Stimulated activated effector memory CD8-positive, alpha-beta T cell treated with anti-CD3 and anti-CD28 coated beads, Interleukin-12 subunit alpha, Interleukin-12 subunit beta, amount 100 ng/mL, for 72 hours (primary cell): ENCODE results near the gene IL1RAP.

Experiments used
- ATAC-seq: fragments of 150-1000 bp; cut with Tn5 transposase; 2 replicates; pipeline ENCODE4 v1.10.0; 2021
- DNase-seq, 2 donors: peaks; one replicate each; pipeline ENCODE4 v3.0.0; 2021 to 2022; ENCODE audit warnings: low spot score in 2 of 2
- H3K27ac Mint-ChIP-seq: one replicate; pipeline ENCODE4 v1.8.0; 2022; ENCODE audit warnings: mild to moderate bottlenecking, mixed read lengths
- H3K36me3 Mint-ChIP-seq: one replicate; pipeline ENCODE4 v1.8.0; 2022; ENCODE audit warnings: mild to moderate bottlenecking, mixed read lengths
- H3K4me1 Mint-ChIP-seq: one replicate; pipeline ENCODE4 v1.8.0; 2022; ENCODE audit warnings: mixed read lengths
- H3K4me3 Mint-ChIP-seq: one replicate; pipeline ENCODE4 v1.8.0; 2022; ENCODE audit warnings: mild to moderate bottlenecking, mixed read lengths
- H3K9me3 Mint-ChIP-seq: one replicate; pipeline ENCODE4 v1.8.0; 2022; ENCODE audit warnings: mixed read lengths

The IL1RAP gene

DNA sequence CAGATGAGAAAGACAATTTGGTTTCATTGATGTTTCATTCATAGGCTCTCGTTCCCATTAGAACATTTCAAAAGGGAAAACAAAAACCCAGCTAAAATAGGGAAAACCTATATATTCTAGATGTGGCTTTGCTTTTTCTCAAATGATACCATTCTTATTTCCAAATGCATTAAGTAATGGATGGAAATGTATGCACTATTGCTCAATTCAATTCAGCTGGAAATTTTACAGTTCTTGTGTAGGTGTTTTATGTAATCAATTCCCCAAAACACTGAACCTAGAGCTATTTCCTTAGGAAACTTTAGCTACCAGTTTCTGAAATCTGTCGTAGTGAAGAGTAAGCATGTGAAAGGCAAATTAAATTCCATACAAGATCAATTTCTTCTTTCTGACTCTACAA, 11.7 kb downstream of the IL1RAP start:
- Mint-ChIP-seq H3K9me3 (no peaks in the 10 kb centered on the region), H3K4me3 (no peak overlapping the region), H3K27ac (no peak overlapping the region), H3K4me1 (peaks cover 12% of the 10 kb centered on the region), H3K36me3 (peaks cover 39% of the 10 kb centered on the region)
- no peak for DNase-seq
- ATAC-seq = no peak

DNA sequence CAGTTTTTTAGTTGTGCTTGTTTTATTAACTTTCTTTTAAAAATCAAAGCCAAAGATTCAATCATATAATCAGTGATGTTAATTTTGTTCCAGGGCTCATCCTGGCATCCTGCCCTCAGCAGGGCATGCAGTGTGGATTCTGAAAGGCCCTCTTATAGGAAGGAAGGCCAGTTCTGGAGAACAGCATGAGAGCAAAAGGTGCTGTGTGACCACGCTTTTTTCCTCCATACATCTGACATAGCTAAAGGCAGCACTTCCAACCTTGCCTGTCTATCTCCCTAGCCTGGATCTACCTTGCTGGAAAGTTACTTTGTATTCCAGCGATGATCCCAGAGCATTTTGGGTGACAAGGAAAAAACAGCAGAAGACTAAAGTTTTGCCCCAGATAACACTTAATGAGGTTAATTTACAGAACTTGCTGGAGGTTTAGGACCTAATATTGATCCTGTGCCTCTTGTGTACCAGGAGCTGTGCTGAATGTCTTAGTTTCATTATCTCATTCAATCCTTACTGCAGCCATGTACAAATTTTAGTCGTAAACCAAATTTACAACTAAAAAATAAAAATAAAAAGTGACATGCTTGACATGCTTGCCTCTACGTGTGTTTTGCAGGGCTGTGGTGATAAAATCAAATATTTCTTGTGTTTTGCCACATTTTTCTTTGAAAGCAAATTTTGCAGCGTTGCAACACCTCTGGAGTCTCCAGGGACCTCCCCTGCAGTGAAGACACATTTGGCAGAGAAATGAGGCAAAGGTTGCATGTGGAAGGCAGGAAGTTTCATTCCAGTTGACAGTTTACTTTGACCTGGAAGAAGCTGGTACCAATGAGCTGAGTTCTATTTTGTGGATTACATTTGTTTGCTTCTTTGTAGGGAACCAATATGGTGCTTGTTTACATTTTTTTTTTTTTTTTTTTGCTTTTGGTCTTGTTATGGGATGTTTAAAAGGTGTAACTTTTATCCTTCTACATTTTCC, 13.2 kb downstream of the IL1RAP start:
- Mint-ChIP-seq H3K4me3 (no peak overlapping the region), H3K27ac (no peak overlapping the region), H3K36me3 (peaks cover 41% of the 10 kb centered on the region), H3K4me1 (peaks cover 12% of the 10 kb centered on the region), H3K9me3 (no peaks in the 10 kb centered on the region)
- ATAC-seq (no peak), DNase-seq (no peak)

DNA sequence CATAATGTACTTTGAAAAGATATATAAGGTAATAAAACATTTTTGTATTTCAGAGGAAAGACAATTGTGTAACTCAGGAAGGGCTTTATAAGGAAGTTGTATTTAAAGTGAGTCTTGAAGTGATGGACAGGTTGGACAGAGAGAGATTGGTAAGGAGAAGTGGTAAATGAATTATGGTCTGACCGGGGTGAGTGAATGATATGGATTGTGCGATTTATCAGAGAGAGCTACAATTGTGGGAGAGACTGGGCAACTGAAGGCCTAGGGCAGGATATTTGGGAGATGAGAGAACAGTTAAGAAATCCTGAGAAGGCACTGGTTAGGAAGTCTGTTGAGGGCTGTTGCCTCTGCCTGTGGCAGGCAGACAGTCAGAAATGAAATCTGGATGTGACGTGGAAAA, 14.8 kb downstream of the IL1RAP start:
- Mint-ChIP-seq H3K4me1 (peaks cover 12% of the 10 kb centered on the region), H3K9me3 (no peaks in the 10 kb centered on the region), H3K27ac (no peak overlapping the region), H3K4me3 (no peak overlapping the region), H3K36me3 (peaks cover 50% of the 10 kb centered on the region)
- no peak for ATAC-seq
- no peak for DNase-seq

DNA sequence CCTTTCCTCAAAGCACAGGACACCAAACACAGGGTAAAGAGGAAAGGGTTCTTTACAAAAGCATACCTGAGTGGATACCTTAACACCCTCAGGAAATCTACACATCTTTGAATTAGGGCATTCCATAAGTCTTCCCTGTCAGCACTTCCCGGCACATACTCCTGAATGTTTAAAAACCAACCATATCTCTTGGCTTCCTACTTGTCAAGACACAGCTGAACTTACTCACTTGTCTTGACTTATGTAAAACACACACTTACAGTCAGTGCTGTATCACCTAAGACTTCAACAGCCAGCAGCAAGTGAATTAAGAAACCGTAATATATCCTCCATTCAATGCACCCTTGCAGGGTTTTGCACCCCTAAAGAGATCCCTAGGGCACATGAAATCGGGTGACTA, 17.5 kb downstream of the IL1RAP start:
- Mint-ChIP-seq H3K9me3 (no peaks in the 10 kb centered on the region), H3K36me3 (peaks cover 64% of the 10 kb centered on the region), H3K27ac (no peak overlapping the region), H3K4me1 (peaks cover 29% of the 10 kb centered on the region), H3K4me3 (no peak overlapping the region)
- no peak for ATAC-seq
- no peak for DNase-seq

DNA sequence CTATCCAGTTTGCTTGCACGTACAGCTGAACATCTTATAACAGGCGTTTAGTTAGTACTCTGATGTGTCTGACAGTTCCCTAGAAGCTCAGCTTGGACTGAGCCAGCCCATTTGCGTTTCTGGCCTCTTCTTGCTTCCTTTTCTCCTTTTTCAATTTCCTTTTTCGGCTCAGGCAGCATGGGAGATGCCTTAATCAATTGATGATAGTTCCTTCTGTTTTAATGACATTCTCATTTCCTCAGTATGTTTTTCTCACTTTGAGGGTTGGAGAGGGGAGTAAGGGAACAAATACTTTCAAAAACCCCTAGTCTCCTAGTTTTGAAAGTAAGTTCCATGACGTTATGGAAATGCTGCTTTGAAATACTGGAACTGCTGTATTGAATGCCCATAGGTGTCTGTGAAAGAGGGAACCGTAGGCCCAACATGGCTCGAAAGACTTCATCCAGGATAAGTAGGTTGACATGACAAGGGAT, 18.9 kb downstream of the IL1RAP start:
- Mint-ChIP-seq H3K4me1 (peaks cover 31% of the 10 kb centered on the region), H3K9me3 (no peaks in the 10 kb centered on the region), H3K27ac (no peak overlapping the region), H3K4me3 (no peak overlapping the region), H3K36me3 (peaks cover 50% of the 10 kb centered on the region)
- DNase-seq = no peak
- no peak for ATAC-seq

DNA sequence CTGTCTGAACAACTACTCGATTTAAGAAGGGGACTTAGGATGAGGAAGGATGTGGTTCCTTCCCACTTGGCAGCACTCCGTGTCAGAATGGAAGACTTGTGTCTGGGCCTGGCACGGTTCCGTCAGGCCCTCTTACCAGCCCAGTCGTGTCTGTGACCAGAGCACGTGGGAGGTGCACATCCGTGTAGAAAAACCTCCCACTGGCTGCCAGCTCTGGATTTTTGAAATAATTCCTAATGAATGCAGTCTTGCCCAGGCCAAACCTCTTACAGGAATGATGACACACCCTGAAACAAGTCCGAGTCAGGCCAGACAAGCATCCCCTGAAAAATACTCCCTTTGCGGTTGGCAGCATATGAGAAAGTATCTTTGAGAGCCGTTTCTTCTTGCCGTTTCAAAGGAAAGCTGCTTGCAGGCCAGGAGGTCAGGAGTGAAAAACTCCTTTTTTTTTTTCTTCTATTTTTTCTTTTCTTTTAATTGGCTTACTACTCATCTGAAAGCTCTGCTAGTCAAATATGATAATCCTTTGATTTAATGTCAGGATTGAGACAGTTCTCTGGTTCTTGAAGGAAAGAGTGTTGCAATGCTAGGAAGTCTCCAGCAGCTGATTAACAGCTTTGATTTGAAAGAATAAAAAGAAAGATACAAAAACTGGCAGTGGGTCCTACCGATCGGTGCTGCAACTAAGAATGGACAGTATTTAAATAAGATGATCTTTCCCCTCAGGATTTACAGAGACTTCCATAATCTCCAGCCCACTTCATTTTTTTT, 19.8 kb downstream of the IL1RAP start:
- peaks cover 41% of the 10 kb centered on the region for H3K36me3 Mint-ChIP-seq
- H3K4me1 Mint-ChIP-seq = peaks cover 37% of the 10 kb centered on the region
- ATAC-seq = no peak
- peak overlapping the region; percentile 38 for H3K27ac Mint-ChIP-seq
- H3K9me3 Mint-ChIP-seq = no peaks in the 10 kb centered on the region
- no peak for DNase-seq
- no peak overlapping the region for H3K4me3 Mint-ChIP-seq

DNA sequence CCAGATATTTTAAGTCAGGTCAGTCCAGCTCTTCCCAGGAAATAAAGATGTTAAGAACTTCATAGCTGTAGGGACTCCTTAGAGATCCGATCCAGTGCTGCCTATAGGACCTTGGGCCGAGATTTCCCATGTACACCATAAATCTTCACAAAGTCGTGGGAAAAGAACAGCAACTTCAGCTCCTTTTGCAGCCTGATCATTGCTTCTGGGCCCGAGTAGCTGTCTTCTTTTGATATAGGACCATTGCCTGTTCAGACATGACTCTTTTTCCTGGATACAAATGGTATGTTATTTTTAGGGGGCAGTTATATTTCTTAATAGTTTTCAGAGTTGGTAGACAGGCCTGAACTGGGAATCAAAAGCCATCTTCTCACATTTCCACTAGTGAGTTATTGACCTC, 20.5 kb downstream of the IL1RAP start:
- H3K27ac Mint-ChIP-seq = peak overlapping the region; percentile 38

DNA sequence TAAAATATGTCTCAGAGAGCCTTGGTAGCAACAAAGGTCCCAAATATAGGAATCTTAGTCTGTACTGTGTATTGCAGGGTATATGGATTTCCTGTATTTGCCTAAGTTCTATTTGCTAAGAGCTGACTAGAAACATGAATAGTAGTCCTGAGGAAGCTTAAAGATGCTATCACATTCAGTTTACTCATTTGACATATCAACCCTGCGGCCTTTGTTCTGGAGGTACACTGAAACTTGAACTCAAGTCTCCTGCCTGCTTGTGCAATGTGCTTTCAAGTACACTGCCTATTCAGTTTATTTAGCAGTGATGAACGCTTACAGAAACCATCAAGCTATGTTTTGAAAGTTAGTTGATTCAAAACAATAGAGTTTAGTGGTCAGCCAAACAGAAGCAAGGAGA, 21.1 kb downstream of the IL1RAP start:
- H3K4me3 Mint-ChIP-seq = no peak overlapping the region
- ATAC-seq = peak; percentile 80

More for the DNA sequence above, 20.5 kb downstream of the IL1RAP start:
- Mint-ChIP-seq H3K4me1 (peaks cover 36% of the 10 kb centered on the region), H3K4me3 (no peak overlapping the region), H3K9me3 (no peaks in the 10 kb centered on the region), H3K36me3 (peaks cover 34% of the 10 kb centered on the region)
- DNase-seq = no peak
- no peak for ATAC-seq

DNA sequence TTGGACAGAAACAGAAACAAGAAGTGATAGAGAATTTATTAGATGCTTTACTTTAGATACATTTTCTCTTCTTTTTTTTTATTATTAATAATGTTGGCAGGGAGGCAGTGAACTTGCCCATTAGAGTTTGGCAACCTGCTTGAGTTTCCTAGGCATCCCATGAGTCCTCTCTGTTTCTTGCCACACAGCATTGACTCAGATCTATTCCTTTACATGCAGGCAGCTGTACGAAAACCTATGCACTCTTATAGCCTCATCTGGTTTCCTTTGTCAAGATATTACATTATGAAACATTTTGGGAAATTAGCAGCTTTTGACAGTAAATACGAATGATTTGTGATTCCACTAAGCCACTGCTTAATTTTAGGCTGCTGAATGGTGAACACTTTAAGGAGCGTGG, 23.3 kb downstream of the IL1RAP start:
- no peak for ATAC-seq
- Mint-ChIP-seq H3K4me1 (peaks cover 36% of the 10 kb centered on the region), H3K9me3 (no peaks in the 10 kb centered on the region), H3K27ac (no peak overlapping the region), H3K36me3 (peaks cover 35% of the 10 kb centered on the region), H3K4me3 (no peak overlapping the region)
- DNase-seq = no peak

More for the DNA sequence above, 21.1 kb downstream of the IL1RAP start:
- no peak for DNase-seq
- peaks cover 36% of the 10 kb centered on the region for H3K4me1 Mint-ChIP-seq
- H3K9me3 Mint-ChIP-seq = no peaks in the 10 kb centered on the region
- peak overlapping the region; percentile 38 for H3K27ac Mint-ChIP-seq
- peaks cover 31% of the 10 kb centered on the region for H3K36me3 Mint-ChIP-seq

DNA sequence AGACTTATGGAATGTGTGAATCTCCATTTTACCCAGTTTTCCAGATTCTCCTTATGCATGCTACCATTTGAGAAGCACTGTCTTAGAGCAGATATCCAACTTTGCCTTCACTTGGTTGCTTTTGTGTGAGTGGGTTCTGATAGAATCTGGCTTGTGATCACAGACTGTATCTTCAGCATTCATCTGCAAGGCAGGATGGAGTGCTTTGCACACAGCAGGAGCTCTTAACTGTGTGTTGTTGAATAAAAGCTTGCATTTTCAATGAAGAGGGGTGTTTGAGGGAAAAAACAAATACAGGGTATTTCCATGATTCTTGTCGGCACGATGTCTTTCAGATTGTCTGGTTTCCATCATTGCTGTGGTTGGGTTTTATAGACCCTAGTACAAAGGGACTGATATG, 24.4 kb downstream of the IL1RAP start:
- DNase-seq (no peak), ATAC-seq (no peak)
- Mint-ChIP-seq H3K4me3 (no peak overlapping the region), H3K9me3 (no peaks in the 10 kb centered on the region), H3K27ac (no peak overlapping the region), H3K4me1 (peaks cover 36% of the 10 kb centered on the region), H3K36me3 (peaks cover 26% of the 10 kb centered on the region)

DNA sequence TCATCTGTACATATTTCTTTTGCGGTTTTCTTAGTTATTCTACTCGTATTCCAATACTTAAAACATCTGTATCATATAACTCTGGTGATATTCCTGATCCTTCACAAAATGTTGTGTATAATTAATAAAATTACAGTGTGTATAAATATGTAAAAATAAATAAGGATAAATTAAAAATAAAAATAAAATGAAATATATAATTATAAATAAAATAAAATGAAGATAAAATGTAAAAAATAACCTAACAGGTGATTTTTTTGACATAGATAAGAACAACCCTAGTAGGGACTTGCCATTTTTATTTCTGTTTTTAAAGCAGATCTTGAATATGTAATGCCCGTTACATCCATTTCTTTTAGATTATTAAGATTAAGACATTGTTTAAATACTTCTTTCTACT, 25.6 kb downstream of the IL1RAP start:
- Mint-ChIP-seq H3K4me3 (no peak overlapping the region), H3K36me3 (peaks cover 14% of the 10 kb centered on the region), H3K4me1 (peaks cover 28% of the 10 kb centered on the region), H3K27ac (no peak overlapping the region), H3K9me3 (no peaks in the 10 kb centered on the region)
- ATAC-seq (no peak), DNase-seq (no peak)

DNA sequence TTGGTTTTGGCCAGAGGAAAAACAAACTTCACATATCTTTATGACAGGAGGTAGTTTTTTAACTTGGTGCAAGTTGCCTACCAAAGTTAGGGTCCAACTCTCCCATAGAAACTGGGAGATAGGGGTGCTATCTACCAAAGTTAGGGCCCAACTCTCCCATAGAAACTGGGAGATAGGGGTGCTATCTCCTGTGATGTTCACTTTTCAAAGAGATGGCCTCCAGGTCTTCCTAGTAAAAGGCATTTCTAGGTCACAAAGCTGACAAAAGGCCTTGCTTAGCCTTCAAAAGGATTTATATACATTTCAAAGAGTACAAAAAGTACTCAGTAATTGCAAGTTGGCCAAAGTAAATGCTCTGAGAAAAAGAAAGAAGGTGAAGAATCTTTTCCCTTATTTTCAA, 27.1 kb downstream of the IL1RAP start:
- no peak overlapping the region for H3K4me3 Mint-ChIP-seq
- ATAC-seq (no peak), DNase-seq (no peak)
- peaks cover 9% of the 10 kb centered on the region for H3K36me3 Mint-ChIP-seq
- H3K27ac Mint-ChIP-seq = no peak overlapping the region
- H3K4me1 Mint-ChIP-seq = peaks cover 14% of the 10 kb centered on the region
- H3K9me3 Mint-ChIP-seq = no peaks in the 10 kb centered on the region

DNA sequence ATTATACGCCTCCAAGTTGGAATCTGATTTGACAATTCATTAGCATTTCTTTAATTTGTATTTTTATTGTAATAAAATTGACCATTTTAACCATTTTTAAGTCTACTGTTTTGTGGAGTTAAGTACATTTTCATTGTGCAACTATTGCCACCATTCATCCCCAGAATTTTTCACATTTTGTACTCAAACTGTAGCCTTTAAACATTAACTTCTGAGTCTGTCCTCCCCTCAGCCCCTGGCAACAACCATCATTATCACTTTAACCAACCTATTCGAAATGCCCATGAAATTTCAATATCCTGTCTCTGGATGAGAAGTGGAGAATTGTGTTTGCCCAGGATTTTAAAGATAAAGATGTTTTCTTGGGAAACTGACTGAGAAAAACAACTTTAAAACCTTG, 27.7 kb downstream of the IL1RAP start:
- peaks cover 14% of the 10 kb centered on the region for H3K4me1 Mint-ChIP-seq
- H3K27ac Mint-ChIP-seq = peak overlapping the region; percentile 54
- H3K36me3 Mint-ChIP-seq = peaks cover 9% of the 10 kb centered on the region
- H3K9me3 Mint-ChIP-seq = no peaks in the 10 kb centered on the region
- ATAC-seq (no peak), DNase-seq (no peak)
- no peak overlapping the region for H3K4me3 Mint-ChIP-seq

DNA sequence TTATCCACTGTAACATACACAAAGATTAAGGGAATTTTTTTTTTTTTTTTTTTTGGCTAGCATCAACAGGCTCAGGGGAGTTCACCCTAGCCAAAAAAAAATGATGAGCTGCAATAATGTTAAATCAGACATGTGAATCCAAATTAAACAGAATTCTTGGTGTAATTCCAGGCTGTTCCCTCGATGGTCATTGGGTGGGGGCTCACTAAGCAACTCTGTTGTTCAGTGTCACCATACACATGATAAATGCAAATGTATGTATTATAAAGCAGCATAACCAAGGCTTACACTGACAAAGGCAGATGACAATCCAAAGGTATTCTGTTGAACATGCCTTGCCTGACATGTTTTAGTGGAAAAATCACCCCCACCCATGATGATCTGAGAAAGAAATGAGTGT, 29.0 kb downstream of the IL1RAP start:
- Mint-ChIP-seq H3K36me3 (peaks cover 9% of the 10 kb centered on the region), H3K4me1 (peaks cover 11% of the 10 kb centered on the region), H3K4me3 (no peak overlapping the region), H3K27ac (no peak overlapping the region), H3K9me3 (no peaks in the 10 kb centered on the region)
- no peak for DNase-seq
- ATAC-seq = no peak

DNA sequence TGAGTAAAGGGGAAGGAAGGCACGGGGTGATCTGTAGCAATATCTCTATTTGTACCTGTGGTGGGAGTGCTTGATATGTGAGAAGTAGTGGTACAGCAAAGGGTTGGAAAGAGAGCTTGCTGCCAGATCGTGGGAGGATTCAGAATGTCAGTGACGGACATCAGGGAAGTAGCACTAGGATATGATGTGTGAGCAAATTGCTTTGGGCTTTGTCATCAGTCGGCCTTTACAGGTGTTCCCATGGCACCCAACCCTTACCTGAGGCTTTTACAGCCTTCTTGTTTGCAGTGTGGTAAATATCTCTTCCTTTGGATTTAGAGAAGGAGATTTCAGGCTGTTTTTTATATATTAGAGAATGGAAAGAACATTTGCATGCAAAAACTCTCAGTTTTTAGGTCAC, 29.8 kb downstream of the IL1RAP start:
- Mint-ChIP-seq H3K4me3 (no peak overlapping the region), H3K9me3 (no peaks in the 10 kb centered on the region), H3K36me3 (peaks cover 9% of the 10 kb centered on the region), H3K4me1 (peaks cover 3% of the 10 kb centered on the region), H3K27ac (no peak overlapping the region)
- DNase-seq = no peak
- ATAC-seq = no peak

DNA sequence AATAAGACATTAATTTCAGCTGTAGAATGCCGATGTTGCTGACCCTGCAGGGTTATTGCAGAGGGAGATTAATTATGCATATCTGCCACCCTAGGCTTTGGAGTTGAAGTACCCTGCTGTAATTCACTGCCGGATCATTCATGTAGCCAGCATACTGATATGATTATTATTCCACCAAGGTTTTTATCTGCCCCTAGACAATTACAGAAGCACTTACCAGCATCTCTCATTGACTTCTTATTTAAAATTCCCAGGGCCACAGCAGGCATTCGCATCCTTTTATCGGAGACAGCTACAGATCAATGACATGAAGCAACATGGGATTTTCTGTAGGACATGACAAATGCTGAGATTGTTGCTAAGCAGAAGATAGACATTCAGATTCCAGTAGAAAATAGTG, 31.3 kb downstream of the IL1RAP start:
- H3K4me1 Mint-ChIP-seq = no peaks in the 10 kb centered on the region
- no peak overlapping the region for H3K4me3 Mint-ChIP-seq
- no peak for ATAC-seq
- no peak overlapping the region for H3K27ac Mint-ChIP-seq
- H3K36me3 Mint-ChIP-seq = peaks cover 6% of the 10 kb centered on the region
- H3K9me3 Mint-ChIP-seq = no peaks in the 10 kb centered on the region
- DNase-seq = no peak
